Stimulated activated CD4-positive, alpha-beta T cell treated with anti-CD3 and anti-CD28 coated beads, Interleukin-4, amount 100 ng/mL, for 24 hours (primary cell): ENCODE results near the gene GIPC1.
A peak's percentile ranks its signal among the peaks of the same experiment; 100 is the strongest.

Source experiments
- DNase-seq: peaks from one replicate; pipeline ENCODE4 v3.0.0-alpha.2; 2020

GIPC1 gene

GRCh38 chr19:14432791-14433553, 63.0 kb downstream of the GIPC1 start, which contains the start of gene PKN1:
TSS of gene PKN1 (plus strand) at chr19:14433306. CDS start at chr19:14433522, 216 bp downstream.
- DNase-seq, result peak; percentile 52

GRCh38 chr19:14430712-14431111, 65.2 kb downstream of the GIPC1 start:
- no peak for DNase-seq

GRCh38 chr19:14428882-14429416, 67.0 kb downstream of the GIPC1 start:
- DNase-seq, result no peak
